Measurements from ENCODE around the gene KIF26B. TPM values are rescaled to one million over a fixed set of nuclear protein-coding genes. Genes with fewer than 3 reads are reported as not detected.
A peak's percentile ranks its signal among the peaks of the same experiment; 100 is the strongest.

KIF26B gene
- total and polyA plus RNA-seq, 2 of the 4 experiments (the other 2 are of a cell fraction) = 0.53 to 0.54 TPM

DNA sequence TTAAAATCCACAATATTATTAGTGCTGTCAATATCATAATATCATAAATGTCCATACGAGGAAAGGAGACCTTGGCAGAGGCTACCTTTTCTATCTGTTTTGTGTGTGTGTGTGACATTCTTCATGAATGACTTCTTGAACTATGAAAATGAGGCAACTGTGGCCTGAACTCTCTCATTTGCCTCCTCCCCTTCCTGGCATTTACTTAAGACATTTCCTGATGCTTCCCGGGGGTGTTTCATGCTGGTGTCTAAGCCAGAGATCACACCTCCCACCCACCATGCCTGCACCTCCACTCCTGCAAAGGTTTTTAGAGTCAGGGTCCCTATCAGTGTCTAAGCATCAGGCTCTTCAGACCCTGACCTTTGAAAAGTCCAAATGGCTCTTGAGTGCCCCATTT lies 420.9 kb downstream of the KIF26B start:
- CTCF ChIA-PET = no interaction called here
- Histone ChIP-seq H2BK20ac (ENCODE audit: low read depth, low read length) (no peak overlapping the region), H3K4me2 (ENCODE audit: low read depth, low read length) (no peak overlapping the region), H3K23ac (ENCODE audit: low read depth, low read length) (no peak overlapping the region), H3K9me3 (ENCODE audit: control insufficient read depth, insufficient read depth, low read length) (no peaks in the 10 kb centered on the region), H2BK5ac (ENCODE audit: low read depth, low read length, poor library complexity, severe bottlenecking) (no peak overlapping the region), H3K56ac (ENCODE audit: extremely low read depth, insufficient read depth, low read length) (no peak overlapping the region), H3K14ac (replicated peaks; ENCODE audit: low read depth, low read length) (no peak overlapping the region), H3K79me1 (ENCODE audit: low read depth in 1 of 2, low read length in 2 of 2) (no peaks in the 10 kb centered on the region), H4K91ac (ENCODE audit: insufficient read depth, low read depth, low read length) (no peak overlapping the region), H3K4ac (ENCODE audit: low read depth, low read length) (no peak overlapping the region), H2BK120ac (ENCODE audit: low read depth, low read length) (no peak overlapping the region), H3K4me3 (ENCODE audit: insufficient read depth, low read depth, low read length) (no peak overlapping the region), H2AFZ (replicated peaks; ENCODE audit: low read length, poor library complexity) (no peak overlapping the region), H3K9me1 (ENCODE audit: insufficient read depth, low read length) (no peaks in the 10 kb centered on the region), H4K20me1 (ENCODE audit: insufficient read depth, low read length) (no peaks in the 10 kb centered on the region), H2AK5ac (ENCODE audit: low read depth, low read length) (no peak overlapping the region), H4K8ac (ENCODE audit: low read depth in 2 of 2, low read length in 2 of 2) (no peak overlapping the region), H3K18ac (ENCODE audit: low read depth, low read length) (no peak overlapping the region), H3K9ac (ENCODE audit: low read depth, low read length) (no peak overlapping the region), H3K4me1 (ENCODE audit: control insufficient read depth, insufficient read depth, low read length) (peaks cover 5% of the 10 kb centered on the region), H3K27me3 (ENCODE audit: control insufficient read depth, insufficient read depth, low read length) (peaks cover 3% of the 10 kb centered on the region; the same call in 1 of the 2 replicates), H2BK15ac (ENCODE audit: low read depth, low read length) (no peak overlapping the region), H3K27ac (ENCODE audit: insufficient read depth, low read length) (no peak overlapping the region), H2AK9ac (replicated peaks; ENCODE audit: low read depth, low read length, poor library complexity) (no peak overlapping the region), H4K5ac (ENCODE audit: low read depth, low read length) (no peak overlapping the region), H3K36me3 (ENCODE audit: control insufficient read depth, insufficient read depth, low read length) (no peaks in the 10 kb centered on the region)
- DNase-seq = peak; percentile 8
- TF ChIP-seq SMC3 (IDR thresholded peaks at IDR 0.05; ENCODE audit: low read depth, low read length) = no peak
- TF ChIP-seq RAD21 (IDR thresholded peaks at IDR 0.05; ENCODE audit: low read length) = no peak
- no peak for TF ChIP-seq BHLHE40 (IDR thresholded peaks at IDR 0.05; ENCODE audit: low read depth, low read length)
- TF ChIP-seq MXI1 (IDR thresholded peaks at IDR 0.05; ENCODE audit: borderline replicate concordance, low read depth, low read length) = no peak
- TF ChIP-seq CHD1 (IDR thresholded peaks at IDR 0.05; ENCODE audit: low read depth, low read length) = no peak
- TF ChIP-seq FOS (IDR thresholded peaks at IDR 0.05; ENCODE audit: low read depth, low read length) = no peak
- TF ChIP-seq, protein P1, sequence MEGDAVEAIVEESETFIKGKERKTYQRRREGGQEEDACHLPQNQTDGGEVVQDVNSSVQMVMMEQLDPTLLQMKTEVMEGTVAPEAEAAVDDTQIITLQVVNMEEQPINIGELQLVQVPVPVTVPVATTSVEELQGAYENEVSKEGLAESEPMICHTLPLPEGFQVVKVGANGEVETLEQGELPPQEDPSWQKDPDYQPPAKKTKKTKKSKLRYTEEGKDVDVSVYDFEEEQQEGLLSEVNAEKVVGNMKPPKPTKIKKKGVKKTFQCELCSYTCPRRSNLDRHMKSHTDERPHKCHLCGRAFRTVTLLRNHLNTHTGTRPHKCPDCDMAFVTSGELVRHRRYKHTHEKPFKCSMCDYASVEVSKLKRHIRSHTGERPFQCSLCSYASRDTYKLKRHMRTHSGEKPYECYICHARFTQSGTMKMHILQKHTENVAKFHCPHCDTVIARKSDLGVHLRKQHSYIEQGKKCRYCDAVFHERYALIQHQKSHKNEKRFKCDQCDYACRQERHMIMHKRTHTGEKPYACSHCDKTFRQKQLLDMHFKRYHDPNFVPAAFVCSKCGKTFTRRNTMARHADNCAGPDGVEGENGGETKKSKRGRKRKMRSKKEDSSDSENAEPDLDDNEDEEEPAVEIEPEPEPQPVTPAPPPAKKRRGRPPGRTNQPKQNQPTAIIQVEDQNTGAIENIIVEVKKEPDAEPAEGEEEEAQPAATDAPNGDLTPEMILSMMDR (conservative IDR thresholded peaks at IDR 0.05; ENCODE audit: low read depth, low read length) = no peak
- TF ChIP-seq POLR2A (IDR thresholded peaks at IDR 0.05; ENCODE audit: low read depth, low read length) = no peak
- no peak for TF ChIP-seq MAZ (IDR thresholded peaks at IDR 0.05; ENCODE audit: borderline replicate concordance, low read depth, low read length)
- dilution Hi-C loops (cut with HindIII; ENCODE audit: low sequenced_read_pairs, unreplicated experiment) = no loop called here
- no peak for ATAC-seq (ENCODE audit: low read depth)
- BruUV-seq (replicated peaks) = no TSS peak
- WGBS, 2 experiments (ENCODE audit: extremely low coverage in 2 of 2, insufficient read length in 1 of 2) = no CpG with 5 or more reads among the region's 2 CpGs
- in situ Hi-C loops (cut with MboI; ENCODE audit: low sequenced_read_pairs) = no loop called here
- POLR2A ChIA-PET (ENCODE audit: unreplicated experiment) = no interaction called here
- intact Hi-C loops (cut with micrococcal nuclease) = no loop called here

Data from IMR-90 (cell line).